ENCODE measurements around the gene STX11.
"Not testable (repeated sequence)": the region's sequence is repeated elsewhere in the genome, so short reads cannot be mapped to it uniquely, and the experiment has no call there.

DNA sequence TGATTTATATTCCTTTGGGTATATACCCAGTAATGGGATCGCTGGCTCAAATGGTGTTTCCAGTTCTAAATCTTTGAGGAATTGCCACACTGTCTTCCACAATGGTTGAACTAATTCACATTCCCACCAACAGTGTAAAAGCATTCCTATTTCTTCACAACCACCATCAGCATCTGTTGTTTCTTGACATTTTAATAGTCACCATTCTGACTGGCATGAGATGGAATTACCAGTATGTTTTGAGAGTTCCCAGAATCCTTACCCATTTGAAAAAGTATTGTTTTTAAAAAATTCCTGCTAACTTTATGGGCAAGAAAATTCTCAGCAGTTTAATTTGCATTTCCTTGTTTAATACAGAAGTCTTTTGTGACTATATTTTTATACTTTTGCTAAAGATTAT, 33.9 kb downstream of the STX11 start:
- TF ChIP-seq, protein P1, sequence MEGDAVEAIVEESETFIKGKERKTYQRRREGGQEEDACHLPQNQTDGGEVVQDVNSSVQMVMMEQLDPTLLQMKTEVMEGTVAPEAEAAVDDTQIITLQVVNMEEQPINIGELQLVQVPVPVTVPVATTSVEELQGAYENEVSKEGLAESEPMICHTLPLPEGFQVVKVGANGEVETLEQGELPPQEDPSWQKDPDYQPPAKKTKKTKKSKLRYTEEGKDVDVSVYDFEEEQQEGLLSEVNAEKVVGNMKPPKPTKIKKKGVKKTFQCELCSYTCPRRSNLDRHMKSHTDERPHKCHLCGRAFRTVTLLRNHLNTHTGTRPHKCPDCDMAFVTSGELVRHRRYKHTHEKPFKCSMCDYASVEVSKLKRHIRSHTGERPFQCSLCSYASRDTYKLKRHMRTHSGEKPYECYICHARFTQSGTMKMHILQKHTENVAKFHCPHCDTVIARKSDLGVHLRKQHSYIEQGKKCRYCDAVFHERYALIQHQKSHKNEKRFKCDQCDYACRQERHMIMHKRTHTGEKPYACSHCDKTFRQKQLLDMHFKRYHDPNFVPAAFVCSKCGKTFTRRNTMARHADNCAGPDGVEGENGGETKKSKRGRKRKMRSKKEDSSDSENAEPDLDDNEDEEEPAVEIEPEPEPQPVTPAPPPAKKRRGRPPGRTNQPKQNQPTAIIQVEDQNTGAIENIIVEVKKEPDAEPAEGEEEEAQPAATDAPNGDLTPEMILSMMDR (IDR thresholded peaks at IDR 0.05) = not testable (repeated sequence)
- TF ChIP-seq EP300, POLR2AphosphoS5, POLR2A (IDR thresholded peaks at IDR 0.05): not testable (repeated sequence)
